ENCODE data around the gene SASH1.

GRCh38 chr6:148452876-148453275, 110.2 kb downstream of the SASH1 start:
- TF ChIP-seq CTCF (IDR thresholded peaks at IDR 0.05; ENCODE audit: poor library complexity, severe bottlenecking) = no peak
- TF ChIP-seq POLR2AphosphoS5 (IDR thresholded peaks at IDR 0.05) = no peak
- no peak for TF ChIP-seq EP300 (conservative IDR thresholded peaks at IDR 0.05; ENCODE audit: poor library complexity, severe bottlenecking)
- TF ChIP-seq REST (IDR thresholded peaks at IDR 0.05; ENCODE audit: borderline replicate concordance) = no peak
- no peak for TF ChIP-seq RAD21 (conservative IDR thresholded peaks at IDR 0.05)

Measured in neural cell (in vitro differentiated cells).